ENCODE results near the gene FOXJ3.

FOXJ3 gene

GRCh38 chr1:42239555-42239954 lies 95.5 kb downstream of the FOXJ3 start:
- FAIRE-seq, result no peak
- no peak for DNase-seq (ENCODE audit: insufficient read length, low spot score)
- no peak for TF ChIP-seq SPI1 (IDR thresholded peaks at IDR 0.05; ENCODE audit: low read depth, low read length)
- no peak for TF ChIP-seq POU2F2 (IDR thresholded peaks at IDR 0.05; ENCODE audit: low read depth, low read length)
- TF ChIP-seq PAX5 (IDR thresholded peaks at IDR 0.05; ENCODE audit: insufficient read depth, low read length, severe bottlenecking), result no peak
- TF ChIP-seq POLR2A (IDR thresholded peaks at IDR 0.05; ENCODE audit: low read depth, low read length), result no peak

GRCh38 chr1:42239041-42239440 lies 96.0 kb downstream of the FOXJ3 start:
- FAIRE-seq (no peak), DNase-seq (ENCODE audit: insufficient read length, low spot score) (no peak)
- TF ChIP-seq PAX5 (IDR thresholded peaks at IDR 0.05; ENCODE audit: insufficient read depth, low read length, severe bottlenecking) (no peak), POLR2A (IDR thresholded peaks at IDR 0.05; ENCODE audit: low read depth, low read length) (no peak), POU2F2 (IDR thresholded peaks at IDR 0.05; ENCODE audit: low read depth, low read length) (no peak), POLR2AphosphoS5 (IDR thresholded peaks at IDR 0.05; ENCODE audit: low read depth, low read length) (no peak), TAF1 (IDR thresholded peaks at IDR 0.05; ENCODE audit: low read depth, low read length) (no peak), SPI1 (IDR thresholded peaks at IDR 0.05; ENCODE audit: low read depth, low read length) (no peak)

GRCh38 chr1:42231253-42231652 lies 103.8 kb downstream of the FOXJ3 start:
- FAIRE-seq (no peak), DNase-seq (ENCODE audit: insufficient read length, low spot score) (no peak)
- TF ChIP-seq POU2F2 (IDR thresholded peaks at IDR 0.05; ENCODE audit: low read depth, low read length), result no peak
- TF ChIP-seq SPI1 (IDR thresholded peaks at IDR 0.05; ENCODE audit: low read depth, low read length), result no peak
- TF ChIP-seq POLR2AphosphoS5 (IDR thresholded peaks at IDR 0.05; ENCODE audit: low read depth, low read length), result no peak

GRCh38 chr1:42228938-42229337 lies 106.1 kb downstream of the FOXJ3 start:
- DNase-seq (ENCODE audit: insufficient read length, low spot score), result no peak
- TF ChIP-seq POLR2A (IDR thresholded peaks at IDR 0.05; ENCODE audit: low read depth, low read length) (no peak), PAX5 (IDR thresholded peaks at IDR 0.05; ENCODE audit: insufficient read depth, low read length, severe bottlenecking) (no peak), SPI1 (IDR thresholded peaks at IDR 0.05; ENCODE audit: low read depth, low read length) (no peak), TAF1 (IDR thresholded peaks at IDR 0.05; ENCODE audit: low read depth, low read length) (no peak), POLR2AphosphoS5 (IDR thresholded peaks at IDR 0.05; ENCODE audit: low read depth, low read length) (no peak), POU2F2 (IDR thresholded peaks at IDR 0.05; ENCODE audit: low read depth, low read length) (no peak)
- FAIRE-seq, result no peak

GRCh38 chr1:42223036-42223435 lies 112.0 kb downstream of the FOXJ3 start:
- FAIRE-seq (no peak), DNase-seq (ENCODE audit: insufficient read length, low spot score) (no peak)
- TF ChIP-seq PAX5 (IDR thresholded peaks at IDR 0.05; ENCODE audit: insufficient read depth, low read length, severe bottlenecking) (no peak), TAF1 (IDR thresholded peaks at IDR 0.05; ENCODE audit: low read depth, low read length) (no peak), SPI1 (IDR thresholded peaks at IDR 0.05; ENCODE audit: low read depth, low read length) (no peak), POLR2AphosphoS5 (IDR thresholded peaks at IDR 0.05; ENCODE audit: low read depth, low read length) (no peak), POU2F2 (IDR thresholded peaks at IDR 0.05; ENCODE audit: low read depth, low read length) (no peak), POLR2A (IDR thresholded peaks at IDR 0.05; ENCODE audit: low read depth, low read length) (no peak)

GRCh38 chr1:42221952-42222606 lies 113.0 kb downstream of the FOXJ3 start:
- DNase-seq (ENCODE audit: insufficient read length, low spot score) (no peak), FAIRE-seq (peak; percentile 59)
- TF ChIP-seq POLR2AphosphoS5 (IDR thresholded peaks at IDR 0.05; ENCODE audit: low read depth, low read length) (no peak), PAX5 (IDR thresholded peaks at IDR 0.05; ENCODE audit: insufficient read depth, low read length, severe bottlenecking) (no peak), SPI1 (IDR thresholded peaks at IDR 0.05; ENCODE audit: low read depth, low read length) (no peak), TAF1 (IDR thresholded peaks at IDR 0.05; ENCODE audit: low read depth, low read length) (no peak), POU2F2 (IDR thresholded peaks at IDR 0.05; ENCODE audit: low read depth, low read length) (no peak), POLR2A (IDR thresholded peaks at IDR 0.05; ENCODE audit: low read depth, low read length) (no peak)

GRCh38 chr1:42221456-42221855 lies 113.6 kb downstream of the FOXJ3 start:
- no peak for TF ChIP-seq POU2F2 (IDR thresholded peaks at IDR 0.05; ENCODE audit: low read depth, low read length)
- TF ChIP-seq TAF1 (IDR thresholded peaks at IDR 0.05; ENCODE audit: low read depth, low read length), result no peak
- no peak for TF ChIP-seq POLR2A (IDR thresholded peaks at IDR 0.05; ENCODE audit: low read depth, low read length)
- no peak for TF ChIP-seq SPI1 (IDR thresholded peaks at IDR 0.05; ENCODE audit: low read depth, low read length)
- no peak for TF ChIP-seq PAX5 (IDR thresholded peaks at IDR 0.05; ENCODE audit: insufficient read depth, low read length, severe bottlenecking)
- no peak for TF ChIP-seq POLR2AphosphoS5 (IDR thresholded peaks at IDR 0.05; ENCODE audit: low read depth, low read length)
- DNase-seq (ENCODE audit: insufficient read length, low spot score), result no peak
- FAIRE-seq, result no peak

GRCh38 chr1:42219627-42220026 lies 115.4 kb downstream of the FOXJ3 start:
- no peak for FAIRE-seq
- TF ChIP-seq POLR2AphosphoS5 (IDR thresholded peaks at IDR 0.05; ENCODE audit: low read depth, low read length) (no peak), POLR2A (IDR thresholded peaks at IDR 0.05; ENCODE audit: low read depth, low read length) (no peak), PAX5 (IDR thresholded peaks at IDR 0.05; ENCODE audit: insufficient read depth, low read length, severe bottlenecking) (no peak), SPI1 (IDR thresholded peaks at IDR 0.05; ENCODE audit: low read depth, low read length) (no peak), POU2F2 (IDR thresholded peaks at IDR 0.05; ENCODE audit: low read depth, low read length) (no peak), TAF1 (IDR thresholded peaks at IDR 0.05; ENCODE audit: low read depth, low read length) (no peak)
- no peak for DNase-seq (ENCODE audit: insufficient read length, low spot score)

GRCh38 chr1:42214447-42214871 lies 120.6 kb downstream of the FOXJ3 start:
- TF ChIP-seq PAX5 (IDR thresholded peaks at IDR 0.05; ENCODE audit: insufficient read depth, low read length, severe bottlenecking) (no peak), SPI1 (IDR thresholded peaks at IDR 0.05; ENCODE audit: low read depth, low read length) (peak; percentile 55)
- FAIRE-seq (no peak), DNase-seq (ENCODE audit: insufficient read length, low spot score) (no peak)

GRCh38 chr1:42211224-42211623 lies 123.8 kb downstream of the FOXJ3 start:
- TF ChIP-seq POLR2A (IDR thresholded peaks at IDR 0.05; ENCODE audit: low read depth, low read length) (no peak), POU2F2 (IDR thresholded peaks at IDR 0.05; ENCODE audit: low read depth, low read length) (no peak), POLR2AphosphoS5 (IDR thresholded peaks at IDR 0.05; ENCODE audit: low read depth, low read length) (no peak), PAX5 (IDR thresholded peaks at IDR 0.05; ENCODE audit: insufficient read depth, low read length, severe bottlenecking) (no peak), TAF1 (IDR thresholded peaks at IDR 0.05; ENCODE audit: low read depth, low read length) (no peak), SPI1 (IDR thresholded peaks at IDR 0.05; ENCODE audit: low read depth, low read length) (no peak)
- FAIRE-seq (no peak), DNase-seq (ENCODE audit: insufficient read length, low spot score) (no peak)
